ENCODE data around the gene TYMS. TPM values are rescaled to one million over a fixed set of nuclear protein-coding genes. Genes with fewer than 3 reads are reported as not detected.

Gene TYMS
- total and polyA plus RNA-seq, 9 of the 15 experiments (the other 6 are each of a cell fraction or from before 2014, with no cell fraction given): 69.1 to 409 (median 175) TPM

- TF ChIP-seq ZBTB43 (CRISPR knock-in tag; IDR thresholded peaks at IDR 0.05) (no peak), ZNF407 (IDR thresholded peaks at IDR 0.05; ENCODE audit: low read depth) (no peak), ARID1B (IDR thresholded peaks at IDR 0.05) (peak; percentile 99), PHB (CRISPR knock-in tag; IDR thresholded peaks at IDR 0.05) (no peak), ZC3H8 (IDR thresholded peaks at IDR 0.05) (no peak), NCOR1 (IDR thresholded peaks at IDR 0.05) (peak; percentile 99), ZNF384 (IDR thresholded peaks at IDR 0.05; ENCODE audit: low read depth, low read length) (peak; percentile 72; the same call in 1 of the 2 replicates), ZNF398 (CRISPR knock-in tag; IDR thresholded peaks at IDR 0.05) (no peak), CREB3 (tag; conservative IDR thresholded peaks at IDR 0.05; ENCODE audit: low read depth) (peak; percentile 63; the same call in 1 of the 2 replicates), EGR1 (conservative IDR thresholded peaks at IDR 0.05) (no peak), PYGO2 (tag; IDR thresholded peaks at IDR 0.05) (peak; percentile 67; the same call in 1 of the 2 replicates), MLX (CRISPR knock-in tag; conservative IDR thresholded peaks at IDR 0.05) (no peak), PTTG1 (tag; IDR thresholded peaks at IDR 0.05; ENCODE audit: low read depth) (no peak), HMBOX1 (IDR thresholded peaks at IDR 0.05) (peak; percentile 96)
Observed at GRCh38 chr18:617970-618504, 39.4 kb upstream of the TYMS start (continued).
